ENCODE results near the gene COG1.

The COG1 gene

GRCh38 chr17:73201215-73202069 lies 8.6 kb downstream of the COG1 start:
- no peak for DNase-seq

GRCh38 chr17:73203135-73203787 lies 10.4 kb downstream of the COG1 start:
- no peak for DNase-seq

GRCh38 chr17:73203788-73204479 lies 11.1 kb downstream of the COG1 start:
- peak; percentile 74 for DNase-seq

GRCh38 chr17:73205459-73205961 lies 12.7 kb downstream of the COG1 start:
- DNase-seq: no peak

- DNase-seq: no peak
These were observed 15.4 kb downstream of the COG1 start for GRCh38 chr17:73208139-73208827.

- DNase-seq: no peak
These were observed 16.6 kb downstream of the COG1 start for GRCh38 chr17:73209436-73209835.

- no peak for DNase-seq
These were observed 17.3 kb downstream of the COG1 start for GRCh38 chr17:73210002-73210678.

GRCh38 chr17:73211745-73212144 lies 18.9 kb downstream of the COG1 start:
- no peak for DNase-seq

GRCh38 chr17:73214008-73214407 lies 21.2 kb downstream of the COG1 start:
- DNase-seq: no peak

- no peak for DNase-seq
These were observed 22.0 kb downstream of the COG1 start for GRCh38 chr17:73214851-73215250.

GRCh38 chr17:73215447-73215846 lies 22.6 kb downstream of the COG1 start:
- DNase-seq: no peak

GRCh38 chr17:73223626-73224230 lies 30.9 kb downstream of the COG1 start:
- no peak for DNase-seq

- no peak for DNase-seq
These were observed 31.4 kb downstream of the COG1 start for GRCh38 chr17:73224237-73224636.

- no peak for DNase-seq
These were observed 31.9 kb downstream of the COG1 start for GRCh38 chr17:73224663-73225305.

- DNase-seq: no peak
These were observed 33.8 kb downstream of the COG1 start for GRCh38 chr17:73226556-73227172.

GRCh38 chr17:73227379-73227778 lies 34.5 kb downstream of the COG1 start:
- DNase-seq: no peak

- DNase-seq: no peak
These were observed 35.1 kb downstream of the COG1 start for GRCh38 chr17:73227944-73228343.

- DNase-seq: no peak
These were observed 35.9 kb downstream of the COG1 start for GRCh38 chr17:73228748-73229236.

GRCh38 chr17:73230088-73230487 lies 37.2 kb downstream of the COG1 start:
- DNase-seq: no peak

GRCh38 chr17:73231395-73231794 lies 38.5 kb downstream of the COG1 start:
- DNase-seq: no peak
